Stomach (tissue), 9 donors: ENCODE measurements around the gene ELMO1. TPM values are rescaled to one million over a fixed set of nuclear protein-coding genes. Genes with fewer than 3 reads are reported as not detected.
A peak's percentile ranks its signal among the peaks of the same experiment; 100 is the strongest.

Experiments
- DNase-seq, 2 donors: peaks; one replicate each; pipeline versions ENCODE4 v3.0.0 to v3.0.0-alpha.2; 2013 to 2019
- H3K27ac ChIP-seq, 5 donors: fragments of 200-600 bp in 4 of 5; sonication (generic) in 4 of 5; one replicate each; pipeline ENCODE4 v1.5.1; 2013 to 2019; ENCODE audit warnings: mild to moderate bottlenecking in 1 of 5, moderate library complexity in 1 of 5
- H3K27me3 ChIP-seq, 3 donors: fragments of 200-600 bp; sonication (generic); one replicate each; pipeline ENCODE4 v1.5.1; 2017 to 2019; ENCODE audit warnings: mixed run types in 1 of 3
- H3K36me3 ChIP-seq, 4 donors: fragments of 200-600 bp; sonication (generic); 1 replicate in 3 of 4; 2 replicates in 1 of 4; pipeline ENCODE4 v1.5.1; 2016 to 2019
- H3K4me1 ChIP-seq, 4 donors: fragments of 200-600 bp; sonication (generic); one replicate each; pipeline ENCODE4 v1.5.1; 2016 to 2019
- H3K4me3 ChIP-seq, 4 donors: fragments of 200-600 bp; sonication (generic) in 3 of 4; one replicate each; pipeline ENCODE4 v1.5.1; 2016 to 2019; ENCODE audit warnings: mild to moderate bottlenecking in 1 of 4
- H3K9me3 ChIP-seq, 4 donors: fragments of 200-600 bp; sonication (generic); one replicate each; pipeline ENCODE4 v1.5.1; 2016 to 2019
- CTCF ChIP-seq, 7 experiments: fragments of 450-650 bp in 4 of 7; fragments of 200-600 bp in 3 of 7; sonication (generic) in 3 of 7; IDR thresholded peaks; one replicate each; pipeline ENCODE4 v1.5.1; 2016 to 2019; ENCODE audit warnings: antibody characterized with exemption in 7 of 7, control low read depth in 2 of 7, mild to moderate bottlenecking in 1 of 7
- EP300 ChIP-seq: sonication (generic); formaldehyde crosslinking; IDR thresholded peaks from one replicate; pipeline ENCODE4 v1.6.1; 2017; ENCODE audit warnings: antibody characterized with exemption
- POLR2A ChIP-seq, 4 donors: fragments of 450-650 bp; IDR thresholded peaks; one replicate each; pipeline ENCODE4 v1.6.1; 2016; ENCODE audit warnings: antibody characterized with exemption in 4 of 4, control low read depth in 2 of 4, mild to moderate bottlenecking in 1 of 4, moderate library complexity in 1 of 4
- POLR2AphosphoS5 ChIP-seq, 3 donors: sonication (generic); formaldehyde crosslinking; IDR thresholded peaks; one replicate each; pipeline ENCODE4 v1.6.1; 2016; ENCODE audit warnings: antibody characterized with exemption in 3 of 3
- WGBS, 5 donors: extraction: QIAGEN DNeasy Blood & Tissue Kit in 3 of 5; methylation state at CpG; one replicate each; pipeline versions ENCODE4 v1.1.5 to v1.1.7; 2013 to 2018; 5-methylcytosine and 5-hydroxymethylcytosine counted together
- intact Hi-C: fragments of 100-400 bp; cut with DNase I; formaldehyde crosslinking; loops from one replicate; pipeline ENCODE4 v1.15.1; 2023; ENCODE audit warnings: low total_unique reads
- polyA plus RNA-seq, 3 donors: library from polyadenylated mRNA; stranded (reverse); fragments of 200-250 nt; gene quantifications; one replicate each; pipeline ENCODE4 v1.2.3, GENCODE V29; 2013
- total RNA-seq, 5 donors: library from RNA; depleted of rRNA; stranded (reverse); fragments of >200 nt; gene quantifications; one replicate each; pipeline versions ENCODE4 v1.1.0 to v1.2.3, GENCODE V29; 2014 to 2016
- donor health status: healthy with polysubstance abuse.
- donor health status: Bipolar disorder and iron deficiency.
- donor health status: healthy.

Gene ELMO1
- total and polyA plus RNA-seq, 8 donors: 4.1 to 117 (median 44.8) TPM

GRCh38 chr7:37031571-37032257 lies 416.9 kb downstream of the ELMO1 start:
- Histone ChIP-seq H3K4me3 (no peak overlapping the region), H3K36me3 (no peaks in the 10 kb centered on the region), H3K9me3 (no peaks in the 10 kb centered on the region), H3K4me1 (peaks cover 13 to 27% (median 18%) of the 10 kb centered on the region in 4 donors), H3K27ac (peak overlapping the region; percentile 66 to 84 (median 74)), H3K27me3 (no peaks in the 10 kb centered on the region)
- TF ChIP-seq POLR2AphosphoS5 (IDR thresholded peaks at IDR 0.05) (peak; percentile 69 to 92 (median 80)), EP300 (peak; percentile 10), POLR2A (IDR thresholded peaks at IDR 0.05) (no peak)
- intact Hi-C loops: no loop called here
- WGBS, 5 donors: 13 to 23% (median 19%) methylated on average over 9 of the region's 9 CpGs
- peak; percentile 66 to 96 for DNase-seq

GRCh38 chr7:37028909-37029440 lies 419.7 kb downstream of the ELMO1 start:
- no peak for TF ChIP-seq EP300
- TF ChIP-seq CTCF (IDR thresholded peaks at IDR 0.05): no peak
- no peak for TF ChIP-seq POLR2AphosphoS5 (IDR thresholded peaks at IDR 0.05)
- TF ChIP-seq POLR2A (IDR thresholded peaks at IDR 0.05): no peak
- H3K4me1 ChIP-seq: peaks cover 13 to 27% (median 18%) of the 10 kb centered on the region in 4 donors

GRCh38 chr7:37027557-37028341 lies 420.9 kb downstream of the ELMO1 start:
- intact Hi-C loops: no loop called here
- Histone ChIP-seq H3K4me3 (no peak overlapping the region), H3K27me3 (no peaks in the 10 kb centered on the region), H3K4me1 (peaks cover 13 to 20% (median 18%) of the 10 kb centered on the region in 4 donors), H3K36me3 (no peaks in the 10 kb centered on the region), H3K9me3 (no peaks in the 10 kb centered on the region), H3K27ac (no peak overlapping the region)
- TF ChIP-seq CTCF (IDR thresholded peaks at IDR 0.05) (no peak), POLR2AphosphoS5 (IDR thresholded peaks at IDR 0.05) (no peak), EP300 (no peak), POLR2A (IDR thresholded peaks at IDR 0.05) (no peak)
- WGBS, 5 donors: 89 to 95% (median 93%) methylated on average over 6 of the region's 6 CpGs
- DNase-seq: no peak

More at GRCh38 chr7:37028909-37029440, 419.7 kb downstream of the ELMO1 start:
- no peak overlapping the region for H3K27ac ChIP-seq
- intact Hi-C loops: no loop called here
- H3K36me3 ChIP-seq: no peaks in the 10 kb centered on the region
- no peaks in the 10 kb centered on the region for H3K9me3 ChIP-seq
- H3K4me3 ChIP-seq: no peak overlapping the region
- WGBS, 5 donors: 77 to 86% (median 83%) methylated on average over 5 of the region's 5 CpGs
- no peak for DNase-seq
- no peaks in the 10 kb centered on the region for H3K27me3 ChIP-seq

GRCh38 chr7:37027104-37027503 lies 421.6 kb downstream of the ELMO1 start:
- Histone ChIP-seq H3K27ac (no peak overlapping the region), H3K4me3 (no peak overlapping the region), H3K4me1 (peaks cover 10 to 14% (median 12%) of the 10 kb centered on the region in 4 donors), H3K27me3 (no peaks in the 10 kb centered on the region), H3K9me3 (no peaks in the 10 kb centered on the region), H3K36me3 (no peaks in the 10 kb centered on the region)
- no peak for DNase-seq
- TF ChIP-seq EP300 (no peak), POLR2A (IDR thresholded peaks at IDR 0.05) (no peak), POLR2AphosphoS5 (IDR thresholded peaks at IDR 0.05) (no peak), CTCF (IDR thresholded peaks at IDR 0.05) (no peak)
- intact Hi-C loops: no loop called here
- WGBS, 5 donors: 72 to 90% (median 72%) methylated on average over 1 of the region's 1 CpG
